Psoas muscle (tissue), 8 donors: ENCODE results near the gene POMP. TPM values are rescaled to one million over a fixed set of nuclear protein-coding genes. Genes with fewer than 3 reads are reported as not detected.

Experiments
- ATAC-seq, 4 donors: fragments of 200-7000 bp; cut with Tn5 transposase; one replicate each; pipeline ENCODE4 v1.9.1; 2020; ENCODE audit warnings: moderate library complexity in 3 of 4, mild to moderate bottlenecking in 2 of 4
- DNase-seq, 2 donors: peaks; one replicate each; pipeline ENCODE4 v3.0.0-alpha.2; 2020
- H3K27ac ChIP-seq: fragments of 200-600 bp; one replicate; pipeline ENCODE4 v1.8.0; 2022
- H3K27me3 ChIP-seq, 3 donors: fragments of 200-600 bp in 1 of 3; one replicate each; pipeline versions ENCODE4 v1.6.1 to v1.8.0; 2013 to 2022; ENCODE audit warnings: low read length in 2 of 3, mild to moderate bottlenecking in 2 of 3, moderate library complexity in 1 of 3; ENCODE audit not compliant: insufficient read depth in 3 of 3
- H3K36me3 ChIP-seq, 2 donors: fragments of 200-600 bp in 1 of 2; one replicate each; pipeline versions ENCODE4 v1.6.1 to v1.8.0; 2013 to 2022; ENCODE audit warnings: low read depth in 1 of 2, mild to moderate bottlenecking in 1 of 2, moderate library complexity in 1 of 2; ENCODE audit not compliant: insufficient read depth in 1 of 2
- H3K4me1 ChIP-seq: fragments of 200-600 bp; one replicate; pipeline ENCODE4 v1.8.0; 2022
- H3K4me3 ChIP-seq: fragments of 200-600 bp; one replicate; pipeline ENCODE4 v1.8.0; 2022; ENCODE audit warnings: mild to moderate bottlenecking
- H3K9me3 ChIP-seq: fragments of 200-600 bp; one replicate; pipeline ENCODE4 v1.8.0; 2022
- WGBS, 3 donors: extraction: QIAGEN DNeasy Blood & Tissue Kit; methylation state at CpG; one replicate each; pipeline versions ENCODE4 v1.1.6 to v1.1.7; 2013; 5-methylcytosine and 5-hydroxymethylcytosine counted together
- intact Hi-C, 2 donors: fragments of 100-400 bp; cut with DNase I; formaldehyde crosslinking; loops; one replicate each; pipeline versions ENCODE4 v1.11.0 to v1.14.2; 2022
- polyA plus RNA-seq, 3 donors: library from polyadenylated mRNA; stranded (reverse); fragments of 200-250 nt; gene quantifications; one replicate each; pipeline ENCODE4 v1.2.3, GENCODE V29; 2013
- total RNA-seq, 4 donors: library from RNA; stranded (reverse); fragmentation: NEBNext Ultra II Directional in 2 of 4; extraction: Animal tissue kit (Norgen Biotek cat#: 25700) in 2 of 4; gene quantifications; one replicate each; pipeline versions ENCODE4 v1.2.1 to v1.2.4, GENCODE V29; 2021 to 2023
- TF ChIP-seq, protein P1 (sequence below): fragments of 200-600 bp; IDR thresholded peaks from one replicate; pipeline ENCODE4 v1.8.0; 2022; ENCODE audit warnings: antibody characterized with exemption
- donor health status: healthy with polysubstance abuse.
- donor health status: DM: no; HTN: no; CAD: no; lungs with moderate emphysema.
- donor health status: Bipolar disorder and iron deficiency.
- donor health status: healthy.
- donor health status: DM: yes; HTN: yes; CAD: no.
- donor health status: DM: no; HTN: no; CAD: no.
- donor health status: DM: no; HTN: no; CAD: no.
- donor health status: DM: yes; HTN: yes; CAD: no.

POMP gene
- total and polyA plus RNA-seq, 7 donors: 76.3 to 351 (median 128) TPM

- Histone ChIP-seq H3K9me3 (no peaks in the 10 kb centered on the region), H3K4me1 (no peaks in the 10 kb centered on the region), H3K36me3 (no peaks in the 10 kb centered on the region), H3K4me3 (no peak overlapping the region), H3K27me3 (no peaks in the 10 kb centered on the region), H3K27ac (no peak overlapping the region)
- TF ChIP-seq, protein P1, sequence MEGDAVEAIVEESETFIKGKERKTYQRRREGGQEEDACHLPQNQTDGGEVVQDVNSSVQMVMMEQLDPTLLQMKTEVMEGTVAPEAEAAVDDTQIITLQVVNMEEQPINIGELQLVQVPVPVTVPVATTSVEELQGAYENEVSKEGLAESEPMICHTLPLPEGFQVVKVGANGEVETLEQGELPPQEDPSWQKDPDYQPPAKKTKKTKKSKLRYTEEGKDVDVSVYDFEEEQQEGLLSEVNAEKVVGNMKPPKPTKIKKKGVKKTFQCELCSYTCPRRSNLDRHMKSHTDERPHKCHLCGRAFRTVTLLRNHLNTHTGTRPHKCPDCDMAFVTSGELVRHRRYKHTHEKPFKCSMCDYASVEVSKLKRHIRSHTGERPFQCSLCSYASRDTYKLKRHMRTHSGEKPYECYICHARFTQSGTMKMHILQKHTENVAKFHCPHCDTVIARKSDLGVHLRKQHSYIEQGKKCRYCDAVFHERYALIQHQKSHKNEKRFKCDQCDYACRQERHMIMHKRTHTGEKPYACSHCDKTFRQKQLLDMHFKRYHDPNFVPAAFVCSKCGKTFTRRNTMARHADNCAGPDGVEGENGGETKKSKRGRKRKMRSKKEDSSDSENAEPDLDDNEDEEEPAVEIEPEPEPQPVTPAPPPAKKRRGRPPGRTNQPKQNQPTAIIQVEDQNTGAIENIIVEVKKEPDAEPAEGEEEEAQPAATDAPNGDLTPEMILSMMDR: no peak
- DNase-seq: no peak
- intact Hi-C loops: no loop called here
- 61 to 73% (median 62%) methylated on average over 8 of the region's 8 CpGs for WGBS, 3 donors
- no peak for ATAC-seq
These were observed 38.7 kb upstream of the POMP start for GRCh38 chr13:28620011-28620830.

GRCh38 chr13:28621449-28621848 lies 37.5 kb upstream of the POMP start:
- no peaks in the 10 kb centered on the region for H3K36me3 ChIP-seq
- H3K9me3 ChIP-seq: no peaks in the 10 kb centered on the region
- intact Hi-C loops: no loop called here
- H3K27me3 ChIP-seq: no peaks in the 10 kb centered on the region
- TF ChIP-seq, protein P1: no peak
- no peaks in the 10 kb centered on the region for H3K4me1 ChIP-seq
- H3K4me3 ChIP-seq: no peak overlapping the region
- H3K27ac ChIP-seq: no peak overlapping the region
- no peak for DNase-seq
- ATAC-seq: no peak
- WGBS, 3 donors: 84 to 89% (median 85%) methylated on average over 5 of the region's 5 CpGs

DNA sequence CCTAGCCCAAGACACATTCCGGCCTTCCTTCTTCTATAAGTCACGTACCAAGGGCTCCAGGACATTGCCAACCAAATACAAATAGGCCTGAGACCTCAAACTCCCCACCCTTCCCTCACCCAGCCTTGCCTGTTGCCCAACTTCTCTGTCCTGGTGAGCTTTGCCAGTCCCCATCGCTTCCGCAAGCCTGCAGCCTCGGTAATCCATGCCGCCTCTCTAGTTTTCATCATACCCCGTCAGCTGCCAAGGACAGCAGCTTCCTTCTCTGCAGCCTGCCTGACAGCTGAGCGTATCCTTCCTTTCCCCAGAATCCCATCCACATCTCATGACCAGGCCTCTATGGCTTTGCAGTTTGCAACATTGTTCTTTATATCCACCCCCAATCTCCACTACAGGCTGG lies 36.6 kb upstream of the POMP start:
- Histone ChIP-seq H3K4me1 (no peaks in the 10 kb centered on the region), H3K36me3 (no peaks in the 10 kb centered on the region), H3K4me3 (no peak overlapping the region), H3K9me3 (no peaks in the 10 kb centered on the region), H3K27me3 (no peaks in the 10 kb centered on the region), H3K27ac (no peak overlapping the region)
- ATAC-seq (peak in 2 of 4 donors; percentile 19 to 41), DNase-seq (peak; percentile 39 to 62)
- intact Hi-C loops: no loop called here
- TF ChIP-seq, protein P1: no peak
- 79 to 86% (median 84%) methylated on average over 8 of the region's 8 CpGs for WGBS, 3 donors

GRCh38 chr13:28623782-28624706 lies 34.9 kb upstream of the POMP start:
- no peaks in the 10 kb centered on the region for H3K9me3 ChIP-seq
- H3K27ac ChIP-seq: no peak overlapping the region
- H3K4me1 ChIP-seq: no peaks in the 10 kb centered on the region
- no peaks in the 10 kb centered on the region for H3K36me3 ChIP-seq
- DNase-seq (no peak), ATAC-seq (no peak)
- intact Hi-C loops: no loop called here
- no peak overlapping the region for H3K4me3 ChIP-seq
- TF ChIP-seq, protein P1: no peak
- WGBS, 3 donors: 51 to 55% (median 55%) methylated on average over 15 of the region's 15 CpGs
- H3K27me3 ChIP-seq: no peaks in the 10 kb centered on the region
